ENCODE data around the gene KDM4C. TPM values are rescaled to one million over a fixed set of nuclear protein-coding genes. Genes with fewer than 3 reads are reported as not detected.

KDM4C gene
- total and polyA plus RNA-seq, 2 of the 8 experiments (the other 6 are each of a cell fraction or from before 2014, with no cell fraction given) = 13.0 to 26.1 TPM

DNA sequence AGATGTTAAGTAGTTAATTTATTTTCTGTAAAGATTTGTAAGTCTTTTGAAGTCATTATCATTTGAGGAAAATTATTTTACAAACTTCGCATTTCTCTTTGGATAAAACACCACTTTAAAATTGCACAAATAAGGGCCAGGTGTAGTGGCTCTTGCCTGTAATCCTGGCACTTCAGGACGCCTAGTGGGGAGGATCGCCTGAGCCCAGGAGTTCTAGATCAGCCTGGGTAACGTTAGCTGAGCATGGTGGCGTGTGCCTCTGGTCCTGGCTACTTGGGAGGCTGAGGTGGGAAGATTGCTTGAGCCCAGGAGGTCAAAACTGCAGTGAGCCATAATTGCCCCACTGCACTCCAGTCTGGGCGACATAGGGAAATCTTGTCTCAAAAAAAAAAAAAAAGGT, 185.5 kb downstream of the KDM4C start:
- 77% methylated on average over 6 of the region's 6 CpGs; no CpG with 5 or more reads in 1 of the 2 experiments for WGBS, 2 experiments (ENCODE audit: extremely low coverage in 1 of 2, insufficient coverage in 1 of 2, insufficient read length in 1 of 2, insufficient replicate concordance in 2 of 2, low coverage in 1 of 2, low lambda C conversion rate in 2 of 2, missing lambda C conversion rate in 1 of 2)
- H3K4me1 ChIP-seq (replicated peaks in 1 of 4; ENCODE audit: control insufficient read depth in 3 of 4, insufficient read depth in 4 of 4, low read length in 3 of 4) = peaks cover 0 to 3% (median 0%) of the 10 kb centered on the region in 4 experiments; a peak in 1 of 7 replicates
- TF ChIP-seq JUND (IDR thresholded peaks at IDR 0.05; ENCODE audit: low read length) = no peak
- TF ChIP-seq RBBP5 (IDR thresholded peaks at IDR 0.05; ENCODE audit: borderline replicate concordance, low read depth, low read length) = no peak
- no peak for TF ChIP-seq RXRA (IDR thresholded peaks at IDR 0.05; ENCODE audit: insufficient read depth, low read depth, low read length)
- no peak for TF ChIP-seq SIX5 (IDR thresholded peaks at IDR 0.05; ENCODE audit: low read depth, low read length)
- TF ChIP-seq BCL11A (IDR thresholded peaks at IDR 0.05; ENCODE audit: low read depth in 2 of 2, low read length in 2 of 2) = no peak
- no peak overlapping the region for H3K4me3 ChIP-seq (ENCODE audit: extremely low read depth in 1 of 4, insufficient read depth in 2 of 4, low read depth in 3 of 4, low read length in 4 of 4)
- H3K23me2 ChIP-seq (ENCODE audit: low read depth, low read length) = no peaks in the 10 kb centered on the region; the same call in 1 of the 2 replicates
- H3K14ac ChIP-seq (ENCODE audit: insufficient read length) = no peak overlapping the region
- ChIA-PET POLR2A (ENCODE audit: partially characterized antibody) (no interaction called here), CTCF (ENCODE audit: partially characterized antibody) (interaction anchor here (0.7 to 2.6 kb wide), 4 partner anchors 11 to 114 kb away, joined by 3 to 12 read pairs (median 3); no protein-coding TSS in a partner anchor)
- H2BK5ac ChIP-seq (ENCODE audit: low read depth, low read length) = no peak overlapping the region
- H2BK20ac ChIP-seq (ENCODE audit: low read length) = no peak overlapping the region
- H3K56ac ChIP-seq (replicated peaks; ENCODE audit: insufficient read length, low read depth, low read length) = no peak overlapping the region
- H3K36me3 ChIP-seq (ENCODE audit: control insufficient read depth in 2 of 4, insufficient read depth in 4 of 4, low read length in 3 of 4) = no peaks in the 10 kb centered on the region
- H3K4me2 ChIP-seq (ENCODE audit: insufficient read depth in 1 of 2, low read depth in 2 of 2, low read length in 2 of 2) = no peak overlapping the region
- no peak overlapping the region for H2BK15ac ChIP-seq (ENCODE audit: low read length)
- H4K5ac ChIP-seq (ENCODE audit: insufficient read length, low read depth, low read length) = no peak overlapping the region
- no peaks in the 10 kb centered on the region for H3K9me3 ChIP-seq (ENCODE audit: insufficient read depth in 2 of 2, low read depth in 1 of 2, low read length in 1 of 2)
- H3K27me3 ChIP-seq (replicated peaks in 1 of 4; ENCODE audit: control insufficient read depth in 3 of 4, extremely low read depth in 1 of 4, insufficient read depth in 3 of 4, low read length in 3 of 4) = no peaks in the 10 kb centered on the region
- DNase-seq (ENCODE audit: low read depth in 1 of 2, low spot score in 2 of 2) = no peak
- FAIRE-seq = no peak
- H3K4ac ChIP-seq (replicated peaks; ENCODE audit: insufficient read length, low read depth, low read length) = no peak overlapping the region
- H2BK120ac ChIP-seq (replicated peaks; ENCODE audit: low read depth, low read length) = no peak overlapping the region
- no peak overlapping the region for H3K23ac ChIP-seq (ENCODE audit: insufficient read length)
- H2AFZ ChIP-seq (ENCODE audit: low read length) = no peak overlapping the region
- H2BK12ac ChIP-seq (ENCODE audit: low read depth, low read length) = no peak overlapping the region
- H2AK5ac ChIP-seq (ENCODE audit: low read depth, low read length) = no peak overlapping the region
- no peak overlapping the region for H4K8ac ChIP-seq (ENCODE audit: extremely low read depth, insufficient read depth, low read length)
- H3K79me2 ChIP-seq (ENCODE audit: control insufficient read depth in 1 of 2, insufficient read depth in 2 of 2, low read length in 2 of 2) = no peaks in the 10 kb centered on the region
- H3K18ac ChIP-seq (ENCODE audit: extremely low read depth, low read length) = no peak overlapping the region
- no peaks in the 10 kb centered on the region for H4K20me1 ChIP-seq (replicated peaks in 1 of 2; ENCODE audit: control insufficient read depth in 1 of 2, insufficient read depth in 2 of 2, low read length in 2 of 2)
- no peak overlapping the region for H4K91ac ChIP-seq (replicated peaks; ENCODE audit: insufficient read length, low read length)
- H3K9ac ChIP-seq (replicated peaks in 1 of 4; ENCODE audit: extremely low read depth in 1 of 4, low read depth in 3 of 4, low read length in 3 of 4) = no peak overlapping the region
- H3K79me1 ChIP-seq (ENCODE audit: low read depth, low read length) = no peaks in the 10 kb centered on the region
- H3K27ac ChIP-seq (ENCODE audit: low read depth, low read length) = no peak overlapping the region

Data from H1 (cell line).